ENCODE data around the gene SLX9. TPM values are rescaled to one million over a fixed set of nuclear protein-coding genes. Genes with fewer than 3 reads are reported as not detected.

SLX9 gene
- total and polyA plus RNA-seq, 2 donors (not counting 3 experiments of a cell fraction or from before 2014, with no cell fraction given): 27.0 to 50.6 TPM

GRCh38 chr21:45000637-45001133 lies 60.9 kb downstream of the SLX9 start:
- Histone ChIP-seq H3K27me3 (ENCODE audit: control insufficient read depth in 2 of 2, insufficient read depth in 2 of 2, low read length in 2 of 2) (no peaks in the 10 kb centered on the region), H3K4me1 (ENCODE audit: control insufficient read depth, extremely low read depth, insufficient read depth, low read length) (peaks cover 16% of the 10 kb centered on the region), H3K4me3 (replicated peaks in 1 of 3; ENCODE audit: insufficient read depth in 1 of 3, low read depth in 1 of 3, low read length in 3 of 3) (no peak overlapping the region), H3K4me2 (ENCODE audit: insufficient read depth, low read length) (peak overlapping the region; percentile 23), H3K27ac (ENCODE audit: insufficient read depth, low read depth, low read length) (no peak overlapping the region), H3K36me3 (ENCODE audit: control insufficient read depth in 2 of 2, extremely low read depth in 1 of 2, insufficient read depth in 2 of 2, low read length in 2 of 2) (no peaks in the 10 kb centered on the region), H3K9me1 (replicated peaks; ENCODE audit: control insufficient read depth, extremely low read depth, insufficient read depth, low read length) (no peaks in the 10 kb centered on the region), H3K79me2 (ENCODE audit: control insufficient read depth, insufficient read depth, low read length) (no peaks in the 10 kb centered on the region), H3K9ac (replicated peaks; ENCODE audit: extremely low read depth, insufficient read depth, low read length) (no peak overlapping the region), H3K9me3 (replicated peaks; ENCODE audit: control insufficient read depth, insufficient read depth, low read length) (no peaks in the 10 kb centered on the region), H4K20me1 (replicated peaks; ENCODE audit: control insufficient read depth, extremely low read depth, insufficient read depth, low read length) (no peaks in the 10 kb centered on the region), H2AFZ (ENCODE audit: low read depth, low read length) (peak overlapping the region; percentile 52)
- ChIA-PET POLR2A (interaction anchor here (0.8 kb wide), 1 partner anchor 12 kb away, joined by 4 read pairs; no protein-coding TSS in a partner anchor), CTCF (interaction anchor here (0.6 to 1.3 kb wide), 4 partner anchors 31 to 138 kb away, joined by 3 to 5 read pairs (median 4); no protein-coding TSS in a partner anchor)
- intact Hi-C loops (cut with micrococcal nuclease) (loop anchor here (2.0 kb wide), 1 partner anchor 38 kb away; no protein-coding TSS in a partner anchor), dilution Hi-C loops (cut with MboI; ENCODE audit: extremely low pct_ligation_motif_present, low sequenced_read_pairs) (no loop called here)
- no peak for DNase-seq (ENCODE audit: low read depth, low spot score)
- FAIRE-seq: peak; percentile 84
- no TSS peak for BruUV-seq (replicated peaks)
- TF ChIP-seq JUN (IDR thresholded peaks at IDR 0.05; ENCODE audit: borderline replicate concordance, insufficient read depth, insufficient read length, low read depth) (no peak), FOS (IDR thresholded peaks at IDR 0.05; ENCODE audit: borderline replicate concordance, insufficient read depth, low read length) (no peak), CTCF (IDR thresholded peaks at IDR 0.05; ENCODE audit: extremely low read depth in 1 of 2, insufficient read depth in 1 of 2, low read depth in 1 of 2, low read length in 2 of 2) (no peak), GATA2 (IDR thresholded peaks at IDR 0.05; ENCODE audit: insufficient read depth, insufficient read length, low read depth, low read length) (no peak), POLR2AphosphoS5 (IDR thresholded peaks at IDR 0.05; ENCODE audit: insufficient read depth, low read depth, low read length) (no peak)

Data from endothelial cell of umbilical vein (primary cell).